GM12864 (cell line): ENCODE data around the gene SYTL1.
A peak's percentile ranks its signal among the peaks of the same experiment; 100 is the strongest.

Experiments used
- DNase-seq: peaks from one replicate; pipeline ENCODE4 v3.0.0-alpha.2; 2011; ENCODE audit warnings: low read depth
- H3K4me3 ChIP-seq: 2 replicates; pipeline ENCODE4 v1.5.1; 2011; ENCODE audit warnings: mild to moderate bottlenecking, low read depth, low read length, control low read depth
- TF ChIP-seq, protein P1 (sequence below): IDR thresholded peaks from 2 replicates; pipeline ENCODE4 v1.5.1; 2011; ENCODE audit warnings: low read depth, mild to moderate bottlenecking, moderate library complexity, low read length, control low read depth, inconsistent platforms; ENCODE audit errors: missing control alignments

Gene SYTL1

DNA sequence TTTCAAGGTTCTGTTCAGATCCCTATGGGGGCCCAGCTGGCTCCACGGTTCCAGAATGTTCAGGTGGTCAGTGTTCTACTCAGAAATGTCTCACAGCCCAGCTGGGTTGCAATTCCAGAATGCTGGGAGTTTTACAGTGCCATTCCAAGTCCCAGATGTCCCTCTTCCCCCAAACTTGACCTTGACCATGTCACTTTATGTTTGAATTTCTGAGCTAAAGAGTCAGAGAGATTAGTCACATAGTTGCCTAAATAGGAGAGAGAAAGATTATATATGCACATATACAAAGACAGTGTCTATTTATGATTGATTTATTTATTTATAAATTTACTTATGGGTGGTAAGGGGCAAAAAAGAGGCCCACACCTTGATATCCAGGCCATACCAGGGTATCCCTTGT, 53.1 kb downstream of the SYTL1 start:
- TF ChIP-seq, protein P1, sequence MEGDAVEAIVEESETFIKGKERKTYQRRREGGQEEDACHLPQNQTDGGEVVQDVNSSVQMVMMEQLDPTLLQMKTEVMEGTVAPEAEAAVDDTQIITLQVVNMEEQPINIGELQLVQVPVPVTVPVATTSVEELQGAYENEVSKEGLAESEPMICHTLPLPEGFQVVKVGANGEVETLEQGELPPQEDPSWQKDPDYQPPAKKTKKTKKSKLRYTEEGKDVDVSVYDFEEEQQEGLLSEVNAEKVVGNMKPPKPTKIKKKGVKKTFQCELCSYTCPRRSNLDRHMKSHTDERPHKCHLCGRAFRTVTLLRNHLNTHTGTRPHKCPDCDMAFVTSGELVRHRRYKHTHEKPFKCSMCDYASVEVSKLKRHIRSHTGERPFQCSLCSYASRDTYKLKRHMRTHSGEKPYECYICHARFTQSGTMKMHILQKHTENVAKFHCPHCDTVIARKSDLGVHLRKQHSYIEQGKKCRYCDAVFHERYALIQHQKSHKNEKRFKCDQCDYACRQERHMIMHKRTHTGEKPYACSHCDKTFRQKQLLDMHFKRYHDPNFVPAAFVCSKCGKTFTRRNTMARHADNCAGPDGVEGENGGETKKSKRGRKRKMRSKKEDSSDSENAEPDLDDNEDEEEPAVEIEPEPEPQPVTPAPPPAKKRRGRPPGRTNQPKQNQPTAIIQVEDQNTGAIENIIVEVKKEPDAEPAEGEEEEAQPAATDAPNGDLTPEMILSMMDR: no peak
- no peak overlapping the region for H3K4me3 ChIP-seq
- no peak for DNase-seq

- DNase-seq: no peak
- TF ChIP-seq, protein P1: peak; percentile 89
- no peak overlapping the region for H3K4me3 ChIP-seq
These were observed 53.8 kb downstream of the SYTL1 start for GRCh38 chr1:27395441-27396195.

- no peak overlapping the region for H3K4me3 ChIP-seq
- TF ChIP-seq, protein P1: no peak
These were observed 55.3 kb downstream of the SYTL1 start for GRCh38 chr1:27397110-27397509.

GRCh38 chr1:27397749-27398148, 55.9 kb downstream of the SYTL1 start:
- no peak overlapping the region for H3K4me3 ChIP-seq

More at GRCh38 chr1:27397110-27397509, 55.3 kb downstream of the SYTL1 start:
- DNase-seq: no peak

DNA sequence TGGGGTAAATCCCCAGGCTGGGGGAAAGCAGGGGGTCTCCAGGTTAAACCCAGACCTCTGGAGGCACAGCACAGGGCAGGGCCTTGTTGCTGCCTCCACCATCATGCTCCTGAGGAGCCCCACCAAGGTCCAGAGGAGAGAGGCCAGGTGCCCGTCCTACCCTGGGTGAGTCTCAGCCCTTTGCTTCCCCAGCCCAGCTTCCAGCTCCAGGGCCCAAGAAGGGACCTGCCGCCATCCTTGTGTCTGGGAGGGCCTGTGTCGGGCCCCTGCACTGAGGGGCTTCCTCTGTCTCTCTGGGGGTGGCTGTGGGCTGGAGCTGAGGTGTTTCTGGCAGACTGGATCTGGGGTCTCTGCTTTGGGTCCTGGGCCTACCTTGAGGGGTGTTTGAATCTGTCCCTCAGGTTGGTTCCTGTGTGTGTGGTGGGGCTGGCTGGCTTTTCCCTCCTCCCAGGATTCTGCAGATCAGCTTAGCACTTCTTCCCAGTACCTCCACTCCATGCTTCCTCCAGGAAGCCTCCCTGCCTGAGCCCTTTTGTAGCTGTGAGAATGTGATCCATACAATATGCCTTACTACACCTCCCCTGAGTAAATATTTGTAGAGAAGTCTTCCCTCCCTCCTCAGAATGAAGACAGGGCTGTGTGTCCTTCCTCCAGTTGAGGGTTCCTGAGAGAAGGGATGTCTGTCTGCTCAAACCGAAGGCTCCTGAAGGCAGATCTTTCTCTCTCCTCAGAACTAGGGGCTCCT, 56.8 kb downstream of the SYTL1 start:
- no peak for DNase-seq
- H3K4me3 ChIP-seq: no peak overlapping the region
- TF ChIP-seq, protein P1: no peak

More at GRCh38 chr1:27397749-27398148, 55.9 kb downstream of the SYTL1 start:
- TF ChIP-seq, protein P1: no peak
- no peak for DNase-seq

DNA sequence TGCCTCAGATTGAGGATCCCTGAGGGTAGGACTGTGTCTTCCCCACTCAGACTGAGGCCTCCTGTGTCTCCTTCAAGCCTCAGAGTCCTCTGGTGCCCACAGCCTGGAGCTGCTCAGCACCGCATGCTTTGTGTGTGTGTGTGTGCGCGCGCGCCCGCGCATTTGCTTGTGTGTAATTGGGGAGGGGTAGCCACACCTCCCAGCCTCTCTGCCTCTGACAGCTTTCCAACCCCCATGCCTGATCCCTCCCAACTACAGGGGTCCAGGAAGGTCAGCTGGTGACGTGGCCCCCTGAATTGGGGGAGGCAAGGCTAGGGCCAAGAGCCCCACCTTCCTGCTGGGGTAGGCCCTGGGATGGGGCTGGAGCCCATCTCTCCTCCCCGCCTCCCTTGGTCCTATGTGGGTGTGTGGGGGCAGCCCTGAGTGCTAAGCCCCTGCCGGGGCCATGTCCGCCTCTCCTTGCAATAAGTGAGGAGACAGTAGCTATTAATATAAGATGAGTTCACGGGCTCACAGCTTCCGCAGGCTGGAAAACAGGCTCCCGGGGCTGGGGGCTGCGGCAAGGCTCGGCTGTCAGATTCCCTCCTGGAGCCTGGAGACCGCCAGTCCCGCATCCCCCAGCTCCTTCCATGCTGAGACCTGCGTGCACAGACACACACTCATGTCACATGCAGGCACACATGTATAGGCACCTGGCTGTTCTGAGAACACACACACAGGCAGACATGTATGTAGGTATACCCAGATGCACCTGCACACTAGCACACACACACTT, 57.6 kb downstream of the SYTL1 start:
- TF ChIP-seq, protein P1: no peak
- H3K4me3 ChIP-seq: no peak overlapping the region
- DNase-seq: no peak
